ENCODE results near the gene ACACB.

Gene ACACB

DNA sequence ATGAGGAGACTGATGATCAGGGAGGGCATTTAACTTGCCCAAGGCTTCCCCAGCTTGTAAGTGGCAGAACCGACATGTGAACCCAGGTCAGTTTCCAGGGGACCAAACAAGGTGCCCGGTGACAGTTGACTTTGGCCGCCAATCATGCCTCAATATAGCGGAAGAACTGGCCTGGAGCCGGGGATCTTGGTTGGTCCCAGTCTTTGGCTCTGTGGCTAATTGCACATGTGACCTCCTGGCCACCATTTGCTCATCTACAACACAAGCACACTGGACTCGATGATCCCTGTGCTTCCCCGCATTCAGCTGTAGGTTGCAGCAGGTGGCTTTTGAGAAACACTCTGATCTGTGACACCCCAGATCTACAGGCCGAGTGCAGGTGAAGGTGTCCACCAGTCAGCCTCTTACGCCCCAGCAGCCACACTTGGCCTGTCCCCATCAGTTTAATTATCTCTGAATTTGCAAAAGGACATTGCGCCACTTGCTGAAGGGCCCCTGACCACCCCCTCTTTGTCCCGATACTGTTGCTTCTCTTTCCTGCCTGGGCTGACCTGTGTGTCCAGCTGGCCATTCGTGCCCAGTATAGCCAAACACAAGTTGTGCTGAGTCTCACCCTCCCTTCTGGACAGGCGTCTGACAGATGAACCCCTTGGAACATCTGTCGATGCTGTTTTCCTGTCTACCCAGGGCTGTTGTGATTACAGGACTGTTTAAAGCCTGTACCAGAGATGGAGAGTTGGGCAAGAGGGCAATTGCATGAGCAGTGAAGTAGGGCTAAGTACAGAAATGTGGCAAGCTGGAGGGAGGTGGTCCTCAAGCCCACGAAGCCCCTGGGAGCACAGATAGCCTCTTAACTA lies 14.1 kb downstream of the ACACB start:
- TF ChIP-seq ZFX (IDR thresholded peaks at IDR 0.05), result no peak
- TF ChIP-seq, protein P1, sequence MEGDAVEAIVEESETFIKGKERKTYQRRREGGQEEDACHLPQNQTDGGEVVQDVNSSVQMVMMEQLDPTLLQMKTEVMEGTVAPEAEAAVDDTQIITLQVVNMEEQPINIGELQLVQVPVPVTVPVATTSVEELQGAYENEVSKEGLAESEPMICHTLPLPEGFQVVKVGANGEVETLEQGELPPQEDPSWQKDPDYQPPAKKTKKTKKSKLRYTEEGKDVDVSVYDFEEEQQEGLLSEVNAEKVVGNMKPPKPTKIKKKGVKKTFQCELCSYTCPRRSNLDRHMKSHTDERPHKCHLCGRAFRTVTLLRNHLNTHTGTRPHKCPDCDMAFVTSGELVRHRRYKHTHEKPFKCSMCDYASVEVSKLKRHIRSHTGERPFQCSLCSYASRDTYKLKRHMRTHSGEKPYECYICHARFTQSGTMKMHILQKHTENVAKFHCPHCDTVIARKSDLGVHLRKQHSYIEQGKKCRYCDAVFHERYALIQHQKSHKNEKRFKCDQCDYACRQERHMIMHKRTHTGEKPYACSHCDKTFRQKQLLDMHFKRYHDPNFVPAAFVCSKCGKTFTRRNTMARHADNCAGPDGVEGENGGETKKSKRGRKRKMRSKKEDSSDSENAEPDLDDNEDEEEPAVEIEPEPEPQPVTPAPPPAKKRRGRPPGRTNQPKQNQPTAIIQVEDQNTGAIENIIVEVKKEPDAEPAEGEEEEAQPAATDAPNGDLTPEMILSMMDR (conservative IDR thresholded peaks at IDR 0.05), result no peak
- H3K27ac ChIP-seq, result no peak overlapping the region

DNA sequence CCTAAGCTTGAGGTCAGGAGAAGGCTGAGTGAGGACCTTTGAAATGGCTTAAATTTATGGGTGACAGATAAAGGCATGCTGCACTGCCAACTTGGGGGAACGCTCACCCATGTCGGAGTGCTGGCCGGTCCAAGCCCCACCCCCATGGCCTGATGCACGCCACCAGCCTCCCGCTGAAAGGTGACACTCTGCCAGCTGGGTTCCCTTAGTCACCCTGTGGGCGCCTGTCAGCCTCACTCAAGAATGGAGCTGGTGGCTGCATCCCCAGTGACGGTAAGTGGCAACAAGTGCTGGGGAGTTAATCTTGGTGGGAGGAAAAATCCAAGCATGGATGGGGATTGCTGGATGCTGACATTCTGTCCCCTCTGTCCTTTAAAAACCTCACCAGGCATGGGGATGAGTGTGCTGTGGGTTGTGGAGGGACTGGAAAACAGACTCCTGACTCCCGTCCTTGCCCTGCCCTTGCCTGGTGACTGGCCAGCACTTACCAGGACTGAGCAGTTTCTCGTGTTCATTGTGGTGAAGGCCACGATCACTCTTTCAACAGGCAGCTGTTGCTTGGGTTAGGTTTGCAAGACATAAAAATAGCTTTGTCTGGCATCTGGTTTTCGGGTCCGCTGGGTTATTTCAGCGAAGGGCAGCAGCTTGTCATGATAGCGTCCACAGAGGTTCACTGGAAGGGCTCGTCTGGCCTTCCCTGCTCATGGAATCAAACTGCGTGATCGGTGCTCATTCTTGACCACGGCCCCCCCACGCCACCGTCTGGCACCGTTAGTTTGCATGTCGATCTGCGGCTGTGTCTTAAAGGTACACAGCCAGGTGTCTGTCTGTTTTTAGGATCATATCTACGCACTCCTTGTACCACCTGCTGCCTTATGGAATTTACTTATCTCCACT lies 15.0 kb downstream of the ACACB start:
- no peak overlapping the region for H3K27ac ChIP-seq
- TF ChIP-seq, protein P1 (conservative IDR thresholded peaks at IDR 0.05), result no peak
- TF ChIP-seq ZFX (IDR thresholded peaks at IDR 0.05), result no peak

DNA sequence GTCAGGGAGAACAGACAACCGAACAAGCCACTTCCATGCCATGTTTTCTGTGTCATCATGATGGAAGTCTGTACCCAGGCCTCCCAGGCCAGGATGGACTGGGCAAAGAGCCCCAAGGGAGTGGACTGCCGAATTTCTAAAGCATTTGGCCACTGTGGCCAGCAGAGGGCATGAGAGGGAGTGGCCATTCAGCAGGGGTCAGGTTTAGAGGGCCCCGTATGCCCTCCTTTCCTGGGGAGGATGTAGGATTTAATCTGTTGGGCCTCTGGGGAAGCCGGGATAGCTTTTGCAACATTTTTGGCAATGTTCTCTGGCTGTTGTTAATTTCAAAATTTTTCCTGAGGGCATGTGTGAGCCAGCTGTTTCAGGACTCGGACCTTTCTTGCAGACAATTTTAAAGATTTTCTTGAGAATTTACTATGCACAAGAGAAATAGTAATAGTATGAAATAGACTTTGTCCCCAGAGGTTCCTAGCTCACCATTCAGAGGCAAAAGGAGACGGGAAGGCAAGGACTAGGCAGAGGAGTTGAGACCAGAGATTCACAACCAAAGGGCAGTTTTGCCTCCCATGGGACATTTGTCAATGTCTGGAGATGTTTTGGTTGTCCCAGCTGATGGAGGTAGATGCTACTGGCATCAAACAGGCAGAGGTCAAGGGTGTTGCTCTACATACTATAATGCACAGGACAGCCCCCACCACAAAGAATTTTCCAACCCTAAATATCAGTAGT lies 18.0 kb downstream of the ACACB start:
- no peak for TF ChIP-seq ZFX (IDR thresholded peaks at IDR 0.05)
- TF ChIP-seq, protein P1 (conservative IDR thresholded peaks at IDR 0.05), result peak; percentile 73
- no peak overlapping the region for H3K27ac ChIP-seq

DNA sequence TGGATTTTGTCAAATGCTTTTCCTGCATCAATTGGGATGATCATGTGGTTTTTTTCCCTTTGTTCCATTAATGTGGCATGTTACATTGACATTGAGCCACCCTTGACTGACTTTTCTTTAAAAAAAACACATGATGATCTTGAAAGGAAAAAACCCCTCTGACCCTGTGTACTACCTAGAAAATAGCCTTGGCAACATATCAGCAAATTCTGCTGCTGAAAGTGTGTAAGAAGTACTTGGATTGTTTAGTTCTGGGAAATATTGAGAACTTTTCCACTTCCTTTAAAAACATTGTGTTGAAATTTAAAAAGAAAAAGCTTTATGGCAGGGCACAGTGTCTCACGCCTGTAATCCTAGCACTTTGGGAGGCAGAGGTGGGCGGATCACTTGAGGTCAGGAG lies 20.7 kb downstream of the ACACB start:
- TF ChIP-seq, protein P1 (conservative IDR thresholded peaks at IDR 0.05), result no peak
- no peak for TF ChIP-seq ZFX (IDR thresholded peaks at IDR 0.05)

DNA sequence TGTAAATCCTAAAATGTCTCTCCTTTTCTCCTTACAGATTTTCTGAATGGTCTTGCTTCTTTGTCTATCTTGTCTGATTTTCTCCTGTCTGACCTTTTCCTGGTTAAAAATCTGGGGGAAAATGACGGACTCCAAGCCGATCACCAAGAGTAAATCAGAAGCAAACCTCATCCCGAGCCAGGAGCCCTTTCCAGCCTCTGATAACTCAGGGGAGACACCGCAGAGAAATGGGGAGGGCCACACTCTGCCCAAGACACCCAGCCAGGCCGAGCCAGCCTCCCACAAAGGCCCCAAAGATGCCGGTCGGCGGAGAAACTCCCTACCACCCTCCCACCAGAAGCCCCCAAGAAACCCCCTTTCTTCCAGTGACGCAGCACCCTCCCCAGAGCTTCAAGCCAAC lies 23.0 kb downstream of the ACACB start:
- no peak overlapping the region for H3K27ac ChIP-seq
- TF ChIP-seq ZFX (IDR thresholded peaks at IDR 0.05), result no peak
- TF ChIP-seq, protein P1 (conservative IDR thresholded peaks at IDR 0.05), result no peak

More for the DNA sequence above, 20.7 kb downstream of the ACACB start:
- H3K27ac ChIP-seq, result no peak overlapping the region

DNA sequence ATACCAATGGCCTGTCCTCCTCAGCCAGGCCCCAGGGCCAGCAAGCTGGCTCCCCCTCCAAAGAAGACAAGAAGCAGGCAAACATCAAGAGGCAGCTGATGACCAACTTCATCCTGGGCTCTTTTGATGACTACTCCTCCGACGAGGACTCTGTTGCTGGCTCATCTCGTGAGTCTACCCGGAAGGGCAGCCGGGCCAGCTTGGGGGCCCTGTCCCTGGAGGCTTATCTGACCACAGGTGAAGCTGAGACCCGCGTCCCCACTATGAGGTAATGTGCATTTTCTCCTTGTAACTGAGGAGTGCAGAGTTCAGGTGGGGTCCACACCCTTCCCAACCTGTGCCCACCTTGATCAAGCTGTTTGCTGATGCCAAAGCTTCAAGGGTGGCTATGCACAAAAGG lies 23.4 kb downstream of the ACACB start:
- no peak for TF ChIP-seq ZFX (IDR thresholded peaks at IDR 0.05)
- TF ChIP-seq, protein P1 (conservative IDR thresholded peaks at IDR 0.05), result no peak
- H3K27ac ChIP-seq, result no peak overlapping the region
